ENCODE results near the gene SBNO2.
A peak's percentile ranks its signal among the peaks of the same experiment; 100 is the strongest.

SBNO2 gene

GRCh38 chr19:1105008-1105872, 68.8 kb downstream of the SBNO2 start:
- no peak for DNase-seq (ENCODE audit: low read depth in 2 of 2)

GRCh38 chr19:1104311-1105007, 69.6 kb downstream of the SBNO2 start:
- peak in 1 of 2 donors; percentile 55 for DNase-seq (ENCODE audit: low read depth in 2 of 2)

GRCh38 chr19:1103708-1104310, 70.3 kb downstream of the SBNO2 start, which contains the start of gene GPX4:
TSS of gene GPX4 (plus strand) at chr19:1103994. CDS start at chr19:1104044, 50 bp downstream.
- DNase-seq (ENCODE audit: low read depth in 2 of 2): peak; percentile 94 to 97

GRCh38 chr19:1103132-1103707, 70.8 kb downstream of the SBNO2 start:
- no peak for DNase-seq (ENCODE audit: low read depth in 2 of 2)

- DNase-seq (ENCODE audit: low read depth in 2 of 2): no peak
Observed at GRCh38 chr19:1102407-1103131, 71.5 kb downstream of the SBNO2 start.

- DNase-seq (ENCODE audit: low read depth in 2 of 2): no peak
Observed at GRCh38 chr19:1101337-1101698, 72.8 kb downstream of the SBNO2 start.

- no peak for DNase-seq (ENCODE audit: low read depth in 2 of 2)
Observed at GRCh38 chr19:1098177-1099051, 75.7 kb downstream of the SBNO2 start.

GRCh38 chr19:1097810-1098176, 76.3 kb downstream of the SBNO2 start:
- no peak for DNase-seq (ENCODE audit: low read depth in 2 of 2)

GRCh38 chr19:1094978-1095701, 78.9 kb downstream of the SBNO2 start, which contains the start of gene POLR2E:
TSS of gene POLR2E (minus strand) at chr19:1095375. CDS start at chr19:1095315, 60 bp downstream.
- peak; percentile 96 to 98 for DNase-seq (ENCODE audit: low read depth in 2 of 2)

GRCh38 chr19:1094655-1094977, 79.5 kb downstream of the SBNO2 start:
- no peak for DNase-seq (ENCODE audit: low read depth in 2 of 2)

- no peak for DNase-seq (ENCODE audit: low read depth in 2 of 2)
Observed at GRCh38 chr19:1093811-1094553, 80.1 kb downstream of the SBNO2 start.

GRCh38 chr19:1093330-1093729, 80.7 kb downstream of the SBNO2 start:
- DNase-seq (ENCODE audit: low read depth in 2 of 2): no peak

GRCh38 chr19:1091544-1092175, 82.4 kb downstream of the SBNO2 start:
- no peak for DNase-seq (ENCODE audit: low read depth in 2 of 2)

GRCh38 chr19:1090731-1091543, 83.1 kb downstream of the SBNO2 start:
- no peak for DNase-seq (ENCODE audit: low read depth in 2 of 2)

GRCh38 chr19:1089891-1090290, 84.2 kb downstream of the SBNO2 start:
- DNase-seq (ENCODE audit: low read depth in 2 of 2): no peak

GRCh38 chr19:1089126-1089771, 84.8 kb downstream of the SBNO2 start:
- DNase-seq (ENCODE audit: low read depth in 2 of 2): no peak

- DNase-seq (ENCODE audit: low read depth in 2 of 2): no peak
Observed at GRCh38 chr19:1088416-1089010, 85.6 kb downstream of the SBNO2 start.

Data from stimulated activated CD4-positive, alpha-beta T cell treated with anti-CD3 and anti-CD28 coated beads, Interleukin-1b, Interleukin-23, amount 100 ng/mL, for 1 hour (primary cell).